Activated gamma-delta T cell (primary cell): Measurements from ENCODE around the gene EIF6.
A peak's percentile ranks its signal among the peaks of the same experiment; 100 is the strongest.
"Not testable (repeated sequence)": the region's sequence is repeated elsewhere in the genome, so short reads cannot be mapped to it uniquely, and the experiment has no call there.

Experiments
- DNase-seq: peaks from one replicate; lab custom pipeline; 2025; lab: John Stamatoyannopoulos, UW
- total RNA-seq, 2 donors: gene quantifications; one replicate each; lab custom pipeline; 2026; lab: John Stamatoyannopoulos, UW

Gene EIF6
- 27.0 to 31.0 reads per million in 2 donors for total RNA-seq

GRCh38 chr20:35284267-35284991, at the start of gene EIF6:
Gene EIF6, minus strand, starts transcription at chr20:35284772. Its CDS starts 285 bp downstream, at chr20:35284487.
- peak; percentile 38 for DNase-seq

GRCh38 chr20:35333606-35334005, 49.0 kb upstream of the EIF6 start:
- no peak for DNase-seq

GRCh38 chr20:35332540-35333200, 48.1 kb upstream of the EIF6 start:
- DNase-seq: no peak

GRCh38 chr20:35329435-35330139, 45.0 kb upstream of the EIF6 start:
- DNase-seq: no peak

GRCh38 chr20:35328689-35329088, 44.1 kb upstream of the EIF6 start:
- no peak for DNase-seq

- DNase-seq: no peak
Measured at GRCh38 chr20:35328095-35328685, 43.6 kb upstream of the EIF6 start.

- DNase-seq: no peak
Measured at GRCh38 chr20:35327074-35327976, 42.8 kb upstream of the EIF6 start.

GRCh38 chr20:35326740-35327073, 42.1 kb upstream of the EIF6 start:
- no peak for DNase-seq

GRCh38 chr20:35326021-35326739, 41.6 kb upstream of the EIF6 start:
- DNase-seq: no peak

- DNase-seq: no peak
Measured at GRCh38 chr20:35325401-35325800, 40.8 kb upstream of the EIF6 start.

GRCh38 chr20:35320396-35321126, 36.0 kb upstream of the EIF6 start:
- DNase-seq: no peak

- DNase-seq: no peak
Measured at GRCh38 chr20:35319871-35320197, 35.3 kb upstream of the EIF6 start.

- no peak for DNase-seq
Measured at GRCh38 chr20:35319192-35319870, 34.8 kb upstream of the EIF6 start.

GRCh38 chr20:35318502-35319157, 34.1 kb upstream of the EIF6 start:
- DNase-seq: no peak

- DNase-seq: no peak
Measured at GRCh38 chr20:35317416-35318210, 33.0 kb upstream of the EIF6 start.

- no peak for DNase-seq
Measured at GRCh38 chr20:35316086-35316485, 31.5 kb upstream of the EIF6 start.

- not testable (repeated sequence) for DNase-seq
Measured at GRCh38 chr20:35315632-35316020, 31.1 kb upstream of the EIF6 start.
